Endothelial cell of umbilical vein (primary cell): Measurements from ENCODE around the gene SLC26A8. TPM values are rescaled to one million over a fixed set of nuclear protein-coding genes. Genes with fewer than 3 reads are reported as not detected.

ENCODE experiments used
- BruUV-seq: library from RNA; stranded (reverse); fragments of 400-500 nt; replicated peaks from 2 replicates; lab custom pipeline; 2021; lab: Mats Ljungman, UMichigan
- CTCF ChIA-PET: fragments of 300-600, 350-600 bp; sonication (Branson Sonifier 250); formaldehyde crosslinking; loops from one replicate; lab custom pipeline; 2021; ENCODE audit warnings: antibody characterized with exemption, inconsistent platforms; lab: Charles Lee
- POLR2A ChIA-PET: fragments of 300-600, 350-600 bp; sonication (Branson Sonifier 250); formaldehyde crosslinking; loops from one replicate; lab custom pipeline; 2021; ENCODE audit warnings: antibody characterized with exemption, inconsistent platforms; lab: Charles Lee
- DNase-seq: peaks from one replicate; pipeline ENCODE4 v3.0.0-alpha.2; 2011; ENCODE audit warnings: low read depth, low spot score
- FAIRE-seq: peaks from 2 replicates; lab custom pipeline; 2011; peaks lifted over from hg19 to GRCh38; lab: Jason Lieb, UNC
- H2AFZ ChIP-seq: 2 replicates; pipeline ENCODE4 v1.6.0; 2012; ENCODE audit warnings: low read depth, low read length, control low read depth, inconsistent platforms
- H3K27ac ChIP-seq: 2 replicates; pipeline ENCODE4 v1.5.1; 2011; ENCODE audit warnings: low read depth, mild to moderate bottlenecking, control low read depth, low read length, moderate library complexity; ENCODE audit not compliant: insufficient read depth
- H3K27me3 ChIP-seq, 2 experiments: 2 replicates each; pipeline versions ENCODE4 v1.6.0 to v1.6.1; 2011; ENCODE audit warnings: low read length in 2 of 2, mixed read lengths in 1 of 2; ENCODE audit not compliant: control insufficient read depth in 2 of 2, insufficient read depth in 2 of 2
- H3K36me3 ChIP-seq, 2 experiments: 2 replicates in 1 of 2; 3 replicates in 1 of 2; pipeline ENCODE4 v1.5.1; 2011; ENCODE audit warnings: low read length in 2 of 2, mild to moderate bottlenecking in 1 of 2, moderate library complexity in 1 of 2; ENCODE audit not compliant: control insufficient read depth in 2 of 2, insufficient read depth in 2 of 2; ENCODE audit errors: extremely low read depth in 1 of 2
- H3K4me1 ChIP-seq: 3 replicates; pipeline ENCODE4 v1.5.1; 2011; ENCODE audit warnings: mild to moderate bottlenecking, low read length; ENCODE audit not compliant: control insufficient read depth, insufficient read depth; ENCODE audit errors: extremely low read depth
- H3K4me2 ChIP-seq: 2 replicates; pipeline ENCODE4 v1.6.1; 2011; ENCODE audit warnings: low read length, control low read depth, mixed read lengths; ENCODE audit not compliant: insufficient read depth
- H3K4me3 ChIP-seq, 3 experiments: fragments of 200-600 bp in 1 of 3; sonication (generic), shearing (Covaris generic) in 1 of 3; replicated peaks in 1 of 3; 2 replicates each; pipeline ENCODE4 v1.5.1; 2011 to 2016; ENCODE audit warnings: control low read depth in 3 of 3, low read length in 3 of 3, mild to moderate bottlenecking in 2 of 3, inconsistent platforms in 1 of 3, low read depth in 1 of 3, moderate library complexity in 1 of 3; ENCODE audit not compliant: insufficient read depth in 1 of 3
- H3K79me2 ChIP-seq: 2 replicates; pipeline ENCODE4 v1.6.0; 2012; ENCODE audit warnings: low read length, inconsistent platforms; ENCODE audit not compliant: control insufficient read depth, insufficient read depth
- H3K9ac ChIP-seq: replicated peaks from 2 replicates; pipeline ENCODE3; 2011; ENCODE audit warnings: low read length, control low read depth; ENCODE audit not compliant: insufficient read depth; ENCODE audit errors: extremely low read depth
- H3K9me1 ChIP-seq: replicated peaks from 3 replicates; pipeline ENCODE4 v1.6.0; 2011; ENCODE audit warnings: mild to moderate bottlenecking, low read length; ENCODE audit not compliant: control insufficient read depth, insufficient read depth; ENCODE audit errors: extremely low read depth
- H3K9me3 ChIP-seq: replicated peaks from 2 replicates; pipeline ENCODE4 v1.5.1; 2012; ENCODE audit warnings: low read length, inconsistent platforms; ENCODE audit not compliant: control insufficient read depth, insufficient read depth
- H4K20me1 ChIP-seq: replicated peaks from 2 replicates; pipeline ENCODE3; 2011; ENCODE audit warnings: mild to moderate bottlenecking, low read length; ENCODE audit not compliant: control insufficient read depth, insufficient read depth; ENCODE audit errors: extremely low read depth
- EZH2 ChIP-seq: IDR thresholded peaks from 2 replicates; pipeline ENCODE4 v1.6.1; 2012; ENCODE audit warnings: borderline replicate concordance, low read depth, mild to moderate bottlenecking, moderate library complexity, low read length, inconsistent platforms; ENCODE audit not compliant: severe bottlenecking
- FOS ChIP-seq: IDR thresholded peaks from 2 replicates; pipeline ENCODE4 v1.6.1; 2011; ENCODE audit warnings: mild to moderate bottlenecking, low read length, moderate library complexity, borderline replicate concordance; ENCODE audit not compliant: insufficient read depth
- GATA2 ChIP-seq: IDR thresholded peaks from 2 replicates; pipeline ENCODE4 v1.7.0; 2011; ENCODE audit warnings: low read depth, mild to moderate bottlenecking, moderate library complexity, mixed read lengths, low read length; ENCODE audit not compliant: insufficient read length, insufficient read depth
- JUN ChIP-seq: IDR thresholded peaks from 2 replicates; pipeline ENCODE4 v1.6.1; 2011; ENCODE audit warnings: borderline replicate concordance, low read depth; ENCODE audit not compliant: insufficient read length, insufficient read depth
- MYC ChIP-seq: IDR thresholded peaks from one replicate; pipeline ENCODE4 v1.6.1; 2011; ENCODE audit warnings: mild to moderate bottlenecking, low read depth, low read length
- POLR2A ChIP-seq: IDR thresholded peaks from 2 replicates; pipeline ENCODE4 v1.6.1; 2012; ENCODE audit warnings: low read depth, mild to moderate bottlenecking, control low read depth, low read length
- POLR2AphosphoS5 ChIP-seq: IDR thresholded peaks from 2 replicates; pipeline ENCODE4 v1.6.1; 2012; ENCODE audit warnings: low read depth, mild to moderate bottlenecking, control low read depth, low read length, moderate library complexity; ENCODE audit not compliant: insufficient read depth
- dilution Hi-C: fragments of 300-500 bp; cut with MboI; formaldehyde crosslinking; loops from one replicate; pipeline ENCODE4 v1.15.0; 2019; ENCODE audit warnings: low sequenced_read_pairs; ENCODE audit not compliant: extremely low pct_ligation_motif_present
- intact Hi-C: fragments of 100-400 bp; cut with micrococcal nuclease; formaldehyde crosslinking; loops from one replicate; pipeline ENCODE4 v1.10.0; 2022
- polyA plus RNA-seq, 4 experiments: library from polyadenylated mRNA; depleted of rRNA in 3 of 4; stranded (reverse) in 3 of 4; unstranded in 1 of 4; fragments of >200 nt; gene quantifications; 2 replicates each; pipeline versions ENCODE4 v1.2.1 to v1.2.3, GENCODE V29; 2011 to 2012; ENCODE audit warnings: missing spikeins in 1 of 4
- total RNA-seq: library from RNA; stranded (reverse); gene quantifications from 2 replicates; pipeline ENCODE4 v1.2.3, GENCODE V29; 2021
- TF ChIP-seq, protein P1 (sequence below): IDR thresholded peaks from 2 replicates; pipeline ENCODE4 v1.6.1; 2011; ENCODE audit not compliant: insufficient read depth, insufficient read length
- TF ChIP-seq, protein P2 (sequence below), 2 donors: IDR thresholded peaks; 1 replicate in 1 of 2; 2 replicates in 1 of 2; pipeline ENCODE4 v1.5.1; 2011; ENCODE audit warnings: low read length in 2 of 2, mild to moderate bottlenecking in 2 of 2, moderate library complexity in 2 of 2, control low read depth in 1 of 2, inconsistent platforms in 1 of 2, low read depth in 1 of 2; ENCODE audit not compliant: insufficient read depth in 1 of 2; ENCODE audit errors: extremely low read depth in 1 of 2

Gene SLC26A8
- total and polyA plus RNA-seq, 2 donors (not counting 3 experiments of a cell fraction or from before 2014, with no cell fraction given) = 0.01 TPM; not detected in 1

DNA sequence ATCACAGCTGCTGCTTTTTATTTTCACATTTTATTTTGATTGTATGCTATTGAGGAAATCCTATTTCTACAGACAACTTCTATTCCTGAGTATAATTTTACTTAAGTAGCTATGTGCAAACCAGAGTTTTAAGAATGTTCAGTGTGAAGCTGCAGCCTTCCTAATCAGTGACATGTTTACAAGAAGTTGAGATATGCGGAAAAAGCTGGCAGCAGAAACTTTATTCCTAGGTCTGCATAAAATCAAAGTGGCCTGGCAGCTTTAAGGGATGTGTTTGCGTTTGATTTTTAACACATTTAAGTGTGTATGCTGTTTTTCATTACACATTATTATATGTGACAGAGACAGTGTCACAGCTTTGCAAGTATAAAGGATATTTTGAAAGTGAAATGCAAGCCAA lies 29.4 kb upstream of the SLC26A8 start:
- H4K20me1 ChIP-seq = peaks cover 6% of the 10 kb centered on the region
- dilution Hi-C loops = no loop called here

More for the DNA sequence above, 29.4 kb upstream of the SLC26A8 start:
- Histone ChIP-seq H3K79me2 (peaks cover 85% of the 10 kb centered on the region), H3K4me3 (no peak overlapping the region), H3K36me3 (peaks cover 0 to 5% of the 10 kb centered on the region in 2 experiments), H3K9me3 (no peaks in the 10 kb centered on the region), H3K9me1 (no peaks in the 10 kb centered on the region), H2AFZ (no peak overlapping the region), H3K27me3 (no peaks in the 10 kb centered on the region), H3K4me1 (no peaks in the 10 kb centered on the region), H3K4me2 (no peak overlapping the region), H3K9ac (no peak overlapping the region), H3K27ac (no peak overlapping the region)
- ChIA-PET CTCF (interaction anchor here (0.8 kb wide), 1 partner anchor 25 kb away, joined by 3 read pairs; no protein-coding TSS in a partner anchor), POLR2A (no interaction called here)
- FAIRE-seq (no peak), DNase-seq (no peak)
- no TSS peak for BruUV-seq
- intact Hi-C loops = no loop called here
- TF ChIP-seq, protein P1, sequence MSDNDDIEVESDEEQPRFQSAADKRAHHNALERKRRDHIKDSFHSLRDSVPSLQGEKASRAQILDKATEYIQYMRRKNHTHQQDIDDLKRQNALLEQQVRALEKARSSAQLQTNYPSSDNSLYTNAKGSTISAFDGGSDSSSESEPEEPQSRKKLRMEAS = no peak
- TF ChIP-seq GATA2 (no peak), FOS (no peak), POLR2A (no peak), MYC (no peak), JUN (no peak), POLR2AphosphoS5 (no peak), EZH2 (no peak)
- TF ChIP-seq, protein P2, sequence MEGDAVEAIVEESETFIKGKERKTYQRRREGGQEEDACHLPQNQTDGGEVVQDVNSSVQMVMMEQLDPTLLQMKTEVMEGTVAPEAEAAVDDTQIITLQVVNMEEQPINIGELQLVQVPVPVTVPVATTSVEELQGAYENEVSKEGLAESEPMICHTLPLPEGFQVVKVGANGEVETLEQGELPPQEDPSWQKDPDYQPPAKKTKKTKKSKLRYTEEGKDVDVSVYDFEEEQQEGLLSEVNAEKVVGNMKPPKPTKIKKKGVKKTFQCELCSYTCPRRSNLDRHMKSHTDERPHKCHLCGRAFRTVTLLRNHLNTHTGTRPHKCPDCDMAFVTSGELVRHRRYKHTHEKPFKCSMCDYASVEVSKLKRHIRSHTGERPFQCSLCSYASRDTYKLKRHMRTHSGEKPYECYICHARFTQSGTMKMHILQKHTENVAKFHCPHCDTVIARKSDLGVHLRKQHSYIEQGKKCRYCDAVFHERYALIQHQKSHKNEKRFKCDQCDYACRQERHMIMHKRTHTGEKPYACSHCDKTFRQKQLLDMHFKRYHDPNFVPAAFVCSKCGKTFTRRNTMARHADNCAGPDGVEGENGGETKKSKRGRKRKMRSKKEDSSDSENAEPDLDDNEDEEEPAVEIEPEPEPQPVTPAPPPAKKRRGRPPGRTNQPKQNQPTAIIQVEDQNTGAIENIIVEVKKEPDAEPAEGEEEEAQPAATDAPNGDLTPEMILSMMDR (IDR thresholded peaks at IDR 0.05; ENCODE audit: extremely low read depth in 1 of 2, insufficient read depth in 1 of 2, low read depth in 1 of 2, low read length in 2 of 2) = no peak
